OCI-LY7 (cell line): ENCODE results near the gene FAM107A. TPM values are rescaled to one million over a fixed set of nuclear protein-coding genes. Genes with fewer than 3 reads are reported as not detected.

Experiments
- BruUV-seq: library from RNA; stranded (reverse); fragments of 400-500 nt; replicated peaks from 2 replicates; lab custom pipeline; 2021; lab: Mats Ljungman, UMichigan
- CTCF ChIA-PET: fragments of 300-600 bp; sonication (Branson Sonifier 250); formaldehyde crosslinking; loops from one replicate; lab custom pipeline; 2022; ENCODE audit warnings: antibody characterized with exemption; ENCODE audit not compliant: unreplicated experiment; lab: Charles Lee
- POLR2A ChIA-PET: fragments of 300-600 bp; sonication (Branson Sonifier 250); formaldehyde crosslinking; loops from one replicate; lab custom pipeline; 2022; ENCODE audit warnings: antibody characterized with exemption; lab: Charles Lee
- DNase-seq: peaks from one replicate; pipeline ENCODE4 v3.0.0-alpha.2; 2015; ENCODE audit warnings: low spot score
- H2AFZ ChIP-seq: fragments of 200-600 bp; sonication (generic), shearing (Covaris generic); 2 replicates; pipeline ENCODE4 v1.6.1; 2014; ENCODE audit warnings: mild to moderate bottlenecking, antibody characterized with exemption, low read length, moderate library complexity
- H3K27ac ChIP-seq: fragments of 200-600 bp; sonication (generic); 2 replicates; pipeline ENCODE4 v1.5.1; 2014; ENCODE audit warnings: mixed run types, low read depth, mild to moderate bottlenecking, moderate library complexity, low read length, inconsistent platforms; ENCODE audit not compliant: poor library complexity, severe bottlenecking
- H3K36me3 ChIP-seq: fragments of 200-600 bp; sonication (generic); 2 replicates; pipeline ENCODE4 v1.6.1; 2014; ENCODE audit warnings: mild to moderate bottlenecking, antibody characterized with exemption, low read length, moderate library complexity, mixed read lengths; ENCODE audit not compliant: insufficient read depth
- H3K4me1 ChIP-seq: fragments of 200-600 bp; sonication (generic); 2 replicates; pipeline ENCODE4 v1.5.1; 2014; ENCODE audit warnings: mild to moderate bottlenecking, low read length; ENCODE audit not compliant: insufficient read depth, poor library complexity, severe bottlenecking
- H3K4me2 ChIP-seq: fragments of 200-600 bp; sonication (generic); 2 replicates; pipeline ENCODE4 v1.6.1; 2014; ENCODE audit warnings: mild to moderate bottlenecking, low read length
- H3K4me3 ChIP-seq: fragments of 200-600 bp; sonication (generic); 2 replicates; pipeline ENCODE4 v1.5.1; 2014; ENCODE audit warnings: mild to moderate bottlenecking, low read depth, low read length; ENCODE audit not compliant: poor library complexity, severe bottlenecking
- H3K79me2 ChIP-seq: fragments of 200-600 bp; sonication (generic); 2 replicates; pipeline ENCODE4 v1.6.1; 2016; ENCODE audit warnings: low read depth, mild to moderate bottlenecking, low read length, moderate library complexity, mixed read lengths; ENCODE audit not compliant: insufficient read depth
- H3K9me2 ChIP-seq: fragments of 200-600 bp; sonication (generic); 2 replicates; pipeline ENCODE4 v1.6.1; 2016; ENCODE audit warnings: mild to moderate bottlenecking, low read length, mixed read lengths; ENCODE audit not compliant: insufficient read depth
- H3K9me3 ChIP-seq: fragments of 200-600 bp; sonication (generic); 2 replicates; pipeline ENCODE4 v1.6.1; 2014; ENCODE audit warnings: mild to moderate bottlenecking, mixed run types, low read length, mixed read lengths
- H4K20me1 ChIP-seq: fragments of 200-600 bp; sonication (generic); 2 replicates; pipeline ENCODE4 v1.6.1; 2014; ENCODE audit warnings: mild to moderate bottlenecking, antibody characterized with exemption, low read length, moderate library complexity, mixed read lengths; ENCODE audit not compliant: insufficient read depth
- CTCF ChIP-seq: fragments of 200-600 bp; sonication (generic); conservative IDR thresholded peaks from 2 replicates; pipeline ENCODE4 v1.5.1; 2014; ENCODE audit warnings: mild to moderate bottlenecking, antibody characterized with exemption, low read length, moderate library complexity, mixed read lengths
- EZH2phosphoT487 ChIP-seq: fragments of 200-600 bp; sonication (generic); IDR thresholded peaks from 2 replicates; pipeline ENCODE4 v1.6.1; 2018; ENCODE audit warnings: low read depth, borderline replicate concordance, mild to moderate bottlenecking, mixed run types, antibody characterized with exemption, low read length, moderate library complexity, mixed read lengths
- intact Hi-C: fragments of 100-400 bp; cut with micrococcal nuclease; formaldehyde crosslinking; loops from one replicate; pipeline ENCODE4 v1.10.0; 2022; ENCODE audit not compliant: unreplicated experiment
- total RNA-seq, 2 experiments: library from RNA; depleted of rRNA in 1 of 2; stranded (reverse); fragments of >200 nt in 1 of 2; shearing (Covaris generic) in 1 of 2; gene quantifications; 2 replicates each; pipeline ENCODE4 v1.2.3, GENCODE V29; 2014 to 2022

The FAM107A gene
- total RNA-seq, 2 experiments from 2014 or later: not detected

GRCh38 chr3:58555203-58555602, 22.0 kb downstream of the FAM107A start:
- Histone ChIP-seq H3K4me3 (no peak overlapping the region), H3K4me2 (no peak overlapping the region), H3K36me3 (no peaks in the 10 kb centered on the region), H3K27ac (no peak overlapping the region), H3K9me2 (no peaks in the 10 kb centered on the region), H3K79me2 (no peaks in the 10 kb centered on the region), H4K20me1 (no peaks in the 10 kb centered on the region), H3K4me1 (no peaks in the 10 kb centered on the region), H2AFZ (no peak overlapping the region), H3K9me3 (no peaks in the 10 kb centered on the region)
- no TSS peak for BruUV-seq
- ChIA-PET POLR2A (interaction anchor here (1.4 kb wide), 1 partner anchor 14 kb away, joined by 3 read pairs; no protein-coding TSS in a partner anchor), CTCF (no interaction called here)
- intact Hi-C loops: no loop called here
- TF ChIP-seq CTCF (no peak), EZH2phosphoT487 (no peak)
- no peak for DNase-seq

GRCh38 chr3:58553003-58553402, 24.2 kb downstream of the FAM107A start:
- Histone ChIP-seq H4K20me1 (no peaks in the 10 kb centered on the region), H3K27ac (no peak overlapping the region), H3K4me3 (no peak overlapping the region), H3K9me2 (no peaks in the 10 kb centered on the region), H3K4me2 (no peak overlapping the region), H2AFZ (no peak overlapping the region), H3K36me3 (no peaks in the 10 kb centered on the region), H3K9me3 (no peaks in the 10 kb centered on the region), H3K4me1 (no peaks in the 10 kb centered on the region), H3K79me2 (no peaks in the 10 kb centered on the region)
- TF ChIP-seq CTCF (no peak), EZH2phosphoT487 (no peak)
- BruUV-seq: no TSS peak
- no peak for DNase-seq
- POLR2A ChIA-PET: no interaction called here
- intact Hi-C loops: no loop called here
- CTCF ChIA-PET: no interaction called here

GRCh38 chr3:58551636-58552180, 25.5 kb downstream of the FAM107A start:
- intact Hi-C loops: no loop called here
- Histone ChIP-seq H3K36me3 (no peaks in the 10 kb centered on the region), H3K9me3 (no peaks in the 10 kb centered on the region), H2AFZ (no peak overlapping the region), H3K4me1 (no peaks in the 10 kb centered on the region), H3K4me3 (no peak overlapping the region), H3K4me2 (no peak overlapping the region), H4K20me1 (no peaks in the 10 kb centered on the region), H3K27ac (no peak overlapping the region), H3K9me2 (no peaks in the 10 kb centered on the region), H3K79me2 (no peaks in the 10 kb centered on the region)
- POLR2A ChIA-PET: no interaction called here
- CTCF ChIA-PET: no interaction called here
- BruUV-seq: no TSS peak
- no peak for DNase-seq
- TF ChIP-seq EZH2phosphoT487 (no peak), CTCF (no peak)
